Suprapubic skin (tissue), 4 donors: ENCODE results near the gene DDI2. TPM values are rescaled to one million over a fixed set of nuclear protein-coding genes. Genes with fewer than 3 reads are reported as not detected.

ENCODE experiments used
- DNase-seq, 2 donors: peaks; one replicate each; pipeline ENCODE4 v3.0.0-alpha.2; 2019; ENCODE audit warnings: low spot score in 2 of 2
- H3K27ac ChIP-seq: fragments of 200-600 bp; sonication (generic); one replicate; pipeline ENCODE4 v1.5.1; 2019
- H3K27me3 ChIP-seq: fragments of 200-600 bp; sonication (generic); one replicate; pipeline ENCODE4 v1.5.1; 2019
- H3K36me3 ChIP-seq: fragments of 200-600 bp; sonication (generic); one replicate; pipeline ENCODE4 v1.5.1; 2019
- H3K4me1 ChIP-seq: fragments of 200-600 bp; sonication (generic); one replicate; pipeline ENCODE4 v1.5.1; 2019
- H3K4me3 ChIP-seq: fragments of 200-600 bp; sonication (generic); one replicate; pipeline ENCODE4 v1.5.1; 2019; ENCODE audit warnings: mild to moderate bottlenecking
- H3K9me3 ChIP-seq: fragments of 200-600 bp; sonication (generic); one replicate; pipeline ENCODE4 v1.5.1; 2019
- CTCF ChIP-seq, 2 donors: fragments of 200-600 bp in 1 of 2; fragments of 450-650 bp in 1 of 2; sonication (generic) in 1 of 2; IDR thresholded peaks; one replicate each; pipeline ENCODE4 v1.5.1; 2016 to 2019; ENCODE audit warnings: antibody characterized with exemption in 2 of 2, mild to moderate bottlenecking in 1 of 2, moderate library complexity in 1 of 2
- EP300 ChIP-seq: sonication (generic); formaldehyde crosslinking; IDR thresholded peaks from one replicate; pipeline ENCODE4 v1.6.1; 2017; ENCODE audit warnings: antibody characterized with exemption
- POLR2A ChIP-seq, 2 donors: fragments of 450-650 bp; IDR thresholded peaks; one replicate each; pipeline ENCODE4 v1.6.1; 2017; ENCODE audit warnings: antibody characterized with exemption in 2 of 2, mild to moderate bottlenecking in 2 of 2, moderate library complexity in 2 of 2
- POLR2AphosphoS5 ChIP-seq, 3 donors: sonication (generic); formaldehyde crosslinking; IDR thresholded peaks; one replicate each; pipeline ENCODE4 v1.6.1; 2017; ENCODE audit warnings: antibody characterized with exemption in 3 of 3
- WGBS: methylation state at CpG from one replicate; pipeline ENCODE4 v1.1.5; 2018; 5-methylcytosine and 5-hydroxymethylcytosine counted together
- total RNA-seq, 4 donors: library from RNA; depleted of rRNA; stranded (reverse); fragments of >200 nt; gene quantifications; one replicate each; pipeline ENCODE4 v1.1.0, GENCODE V29; 2016

The DDI2 gene
- total RNA-seq, 4 donors from 2014 or later = 33.2 to 90.0 (median 39.9) TPM

- Histone ChIP-seq H3K9me3 (no peaks in the 10 kb centered on the region), H3K27me3 (no peaks in the 10 kb centered on the region), H3K4me3 (no peak overlapping the region), H3K4me1 (peaks cover 49% of the 10 kb centered on the region), H3K36me3 (no peaks in the 10 kb centered on the region), H3K27ac (peak overlapping the region; percentile 97)
- WGBS = 77% methylated on average over 12 of the region's 12 CpGs
- DNase-seq = no peak
- TF ChIP-seq CTCF (IDR thresholded peaks at IDR 0.05) (no peak), POLR2A (IDR thresholded peaks at IDR 0.05) (no peak)
Observed at GRCh38 chr1:15681349-15682292, 64.4 kb downstream of the DDI2 start.

- no peak overlapping the region for H3K4me3 ChIP-seq
- DNase-seq = no peak
- no peaks in the 10 kb centered on the region for H3K9me3 ChIP-seq
- peak overlapping the region; percentile 97 for H3K27ac ChIP-seq
- H3K36me3 ChIP-seq = no peaks in the 10 kb centered on the region
- TF ChIP-seq POLR2A (IDR thresholded peaks at IDR 0.05) (no peak), POLR2AphosphoS5 (IDR thresholded peaks at IDR 0.05) (no peak), EP300 (no peak)
- H3K4me1 ChIP-seq = peaks cover 52% of the 10 kb centered on the region
- H3K27me3 ChIP-seq = no peaks in the 10 kb centered on the region
- 96% methylated on average over 4 of the region's 4 CpGs for WGBS
Observed at GRCh38 chr1:15682936-15683341, 65.7 kb downstream of the DDI2 start.

- no peak for TF ChIP-seq POLR2A (IDR thresholded peaks at IDR 0.05)
- TF ChIP-seq EP300 = no peak
- TF ChIP-seq CTCF (IDR thresholded peaks at IDR 0.05) = no peak
- TF ChIP-seq POLR2AphosphoS5 (IDR thresholded peaks at IDR 0.05) = no peak
- Histone ChIP-seq H3K4me1 (peaks cover 52% of the 10 kb centered on the region), H3K4me3 (peak overlapping the region; percentile 94), H3K36me3 (no peaks in the 10 kb centered on the region), H3K9me3 (no peaks in the 10 kb centered on the region), H3K27me3 (no peaks in the 10 kb centered on the region), H3K27ac (peak overlapping the region; percentile 97)
- WGBS = 69% methylated on average over 8 of the region's 18 CpGs
- no peak for DNase-seq
Observed at GRCh38 chr1:15683345-15684039, 66.2 kb downstream of the DDI2 start.

DNA sequence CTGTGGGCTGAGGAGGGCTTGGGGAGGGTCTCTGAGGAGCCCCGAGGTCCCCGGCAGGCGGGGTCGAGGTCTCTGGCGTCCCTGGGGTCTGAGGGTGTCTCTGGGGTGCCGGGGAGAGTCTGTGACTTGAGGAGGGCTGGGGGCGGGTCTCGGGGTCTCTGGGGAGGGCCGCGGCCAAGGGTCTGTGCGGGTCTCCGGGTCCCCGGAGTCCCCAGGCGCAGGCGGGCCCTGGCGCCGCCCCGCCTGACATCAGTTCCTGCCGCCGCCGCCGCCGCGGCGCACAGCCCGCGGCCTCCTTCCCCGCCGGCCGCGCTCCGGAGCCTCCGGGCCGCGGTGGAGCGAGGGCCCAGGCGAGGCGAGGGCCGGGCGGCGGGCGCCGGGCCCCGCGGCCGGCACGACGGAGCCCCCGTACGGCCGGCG, 66.8 kb downstream of the DDI2 start, which contains the start of gene PLEKHM2:
Gene PLEKHM2, plus strand, starts transcription at position 279 of the 420 bp plus-strand sequence. CDS start 239 bp downstream, outside the sequence.
- Histone ChIP-seq H3K4me3 (peak within 1 kb of the TSS; percentile 94), H3K27me3 (no peaks in the 10 kb centered on the region), H3K4me1 (peaks cover 52% of the 10 kb centered on the region), H3K36me3 (no peaks in the 10 kb centered on the region), H3K9me3 (no peaks in the 10 kb centered on the region), H3K27ac (peak within 1 kb of the TSS; percentile 97)
- 0% methylated on average over 6 of the region's 52 CpGs for WGBS
- no peak for DNase-seq
- TF ChIP-seq CTCF (IDR thresholded peaks at IDR 0.05) (no peak), EP300 (no peak), POLR2AphosphoS5 (IDR thresholded peaks at IDR 0.05) (no peak), POLR2A (IDR thresholded peaks at IDR 0.05) (peak in 1 of 2 donors; percentile 75)

DNA sequence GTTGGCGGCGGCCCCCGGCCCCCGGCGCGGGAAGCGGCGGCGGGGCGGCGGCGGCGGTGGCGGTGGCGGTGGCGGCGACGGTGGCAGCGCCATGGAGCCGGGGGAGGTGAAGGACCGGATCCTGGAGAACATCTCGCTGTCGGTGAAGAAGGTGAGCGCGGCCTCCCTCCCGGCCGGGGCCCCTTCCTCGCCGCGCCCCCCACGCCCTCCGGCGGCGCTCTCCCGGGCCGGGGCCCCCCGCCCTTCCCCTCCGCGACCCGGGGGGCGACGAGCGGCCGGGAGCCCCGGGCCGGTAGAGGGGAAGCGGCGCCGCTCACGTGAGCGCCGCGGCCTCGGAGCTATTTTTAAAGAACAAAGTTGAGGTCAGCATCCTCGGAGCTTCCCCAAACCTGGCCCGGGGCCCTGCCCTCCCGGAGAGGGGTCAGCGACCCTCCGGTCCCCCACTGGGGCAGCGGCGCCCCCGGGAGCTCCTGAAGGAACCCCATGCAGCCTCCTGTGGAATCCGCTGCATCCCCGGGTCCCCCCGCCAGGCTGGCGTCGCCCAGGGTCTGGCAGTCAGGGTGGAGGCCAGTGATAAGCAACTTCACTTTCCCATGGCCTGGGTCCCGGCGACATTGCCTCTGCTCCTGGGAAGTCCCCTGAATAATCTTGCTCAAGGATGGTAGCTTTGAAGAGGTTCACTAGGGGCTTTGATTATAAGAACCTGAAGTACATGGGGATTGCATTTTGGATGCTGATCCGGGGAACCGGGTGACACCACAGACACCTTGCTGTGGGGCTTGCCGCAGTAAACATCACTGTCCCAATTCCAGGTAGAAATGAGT, 67.4 kb downstream of the DDI2 start:
- H3K27ac ChIP-seq = peak overlapping the region; percentile 97
- H3K9me3 ChIP-seq = no peaks in the 10 kb centered on the region
- TF ChIP-seq POLR2A (IDR thresholded peaks at IDR 0.05) (peak in 1 of 2 donors; percentile 48), CTCF (IDR thresholded peaks at IDR 0.05) (no peak), EP300 (no peak), POLR2AphosphoS5 (IDR thresholded peaks at IDR 0.05) (no peak)
- H3K4me1 ChIP-seq = peaks cover 52% of the 10 kb centered on the region
- no peaks in the 10 kb centered on the region for H3K27me3 ChIP-seq
- peak; percentile 82 to 85 for DNase-seq
- WGBS = under 1% methylated on average over 47 of the region's 72 CpGs
- H3K4me3 ChIP-seq = peak overlapping the region; percentile 94
- no peaks in the 10 kb centered on the region for H3K36me3 ChIP-seq
